ENCODE measurements around the gene RNF220. TPM values are rescaled to one million over a fixed set of nuclear protein-coding genes. Genes with fewer than 3 reads are reported as not detected.

Gene RNF220
- total and polyA plus RNA-seq, 2 donors from 2014 or later: 66.9 to 69.0 TPM

DNA sequence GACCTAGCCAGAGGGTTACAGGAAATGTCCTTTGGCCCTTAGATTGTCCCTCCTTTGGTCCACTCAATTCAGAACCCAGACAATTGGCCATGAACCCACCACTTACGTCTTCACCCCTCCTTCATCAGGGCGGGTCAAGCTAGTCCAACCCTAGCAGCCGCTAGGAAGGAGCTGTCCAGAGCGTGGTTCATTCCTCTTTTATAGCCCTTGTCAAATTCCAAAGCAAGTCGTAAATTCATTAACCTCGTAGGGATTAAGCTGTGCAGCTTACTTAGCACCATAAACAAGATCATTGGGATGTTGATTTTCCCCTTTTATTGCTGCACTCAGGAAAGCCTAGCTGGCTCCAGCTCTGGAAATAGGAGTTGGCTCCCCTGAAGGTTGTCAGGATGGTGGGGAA lies 179.1 kb downstream of the RNF220 start:
- H3K27ac ChIP-seq (ENCODE audit: low read depth in 2 of 2, low read length in 2 of 2): no peak overlapping the region
- no peak for FAIRE-seq
- DNase-seq: peak in 3 of 5 donors; percentile 46 to 89 (median 72)
- TF ChIP-seq, protein P1, sequence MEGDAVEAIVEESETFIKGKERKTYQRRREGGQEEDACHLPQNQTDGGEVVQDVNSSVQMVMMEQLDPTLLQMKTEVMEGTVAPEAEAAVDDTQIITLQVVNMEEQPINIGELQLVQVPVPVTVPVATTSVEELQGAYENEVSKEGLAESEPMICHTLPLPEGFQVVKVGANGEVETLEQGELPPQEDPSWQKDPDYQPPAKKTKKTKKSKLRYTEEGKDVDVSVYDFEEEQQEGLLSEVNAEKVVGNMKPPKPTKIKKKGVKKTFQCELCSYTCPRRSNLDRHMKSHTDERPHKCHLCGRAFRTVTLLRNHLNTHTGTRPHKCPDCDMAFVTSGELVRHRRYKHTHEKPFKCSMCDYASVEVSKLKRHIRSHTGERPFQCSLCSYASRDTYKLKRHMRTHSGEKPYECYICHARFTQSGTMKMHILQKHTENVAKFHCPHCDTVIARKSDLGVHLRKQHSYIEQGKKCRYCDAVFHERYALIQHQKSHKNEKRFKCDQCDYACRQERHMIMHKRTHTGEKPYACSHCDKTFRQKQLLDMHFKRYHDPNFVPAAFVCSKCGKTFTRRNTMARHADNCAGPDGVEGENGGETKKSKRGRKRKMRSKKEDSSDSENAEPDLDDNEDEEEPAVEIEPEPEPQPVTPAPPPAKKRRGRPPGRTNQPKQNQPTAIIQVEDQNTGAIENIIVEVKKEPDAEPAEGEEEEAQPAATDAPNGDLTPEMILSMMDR (IDR thresholded peaks at IDR 0.05; ENCODE audit: borderline replicate concordance, extremely low read depth, insufficient read depth): no peak
- no peak overlapping the region for H3K9ac ChIP-seq (ENCODE audit: low read length in 3 of 3)
- H3K27me3 ChIP-seq (ENCODE audit: control insufficient read depth, insufficient read depth, low read length): peaks cover 16% of the 10 kb centered on the region
- no peaks in the 10 kb centered on the region for H3K36me3 ChIP-seq (ENCODE audit: control insufficient read depth in 2 of 3, insufficient read depth in 3 of 3, low read length in 3 of 3)
- no peak overlapping the region for H3K4me3 ChIP-seq (ENCODE audit: low read length in 3 of 3)
- intact Hi-C loops (cut with DNase I): no loop called here
- no peaks in the 10 kb centered on the region for H3K9me3 ChIP-seq (ENCODE audit: control insufficient read depth in 2 of 3, insufficient read depth in 1 of 3, low read length in 3 of 3)
- peaks cover 0 to 3% (median 3%) of the 10 kb centered on the region in 3 donors for H3K4me1 ChIP-seq (ENCODE audit: control insufficient read depth in 2 of 3, insufficient read depth in 2 of 3, low read depth in 1 of 3, low read length in 3 of 3)

DNA sequence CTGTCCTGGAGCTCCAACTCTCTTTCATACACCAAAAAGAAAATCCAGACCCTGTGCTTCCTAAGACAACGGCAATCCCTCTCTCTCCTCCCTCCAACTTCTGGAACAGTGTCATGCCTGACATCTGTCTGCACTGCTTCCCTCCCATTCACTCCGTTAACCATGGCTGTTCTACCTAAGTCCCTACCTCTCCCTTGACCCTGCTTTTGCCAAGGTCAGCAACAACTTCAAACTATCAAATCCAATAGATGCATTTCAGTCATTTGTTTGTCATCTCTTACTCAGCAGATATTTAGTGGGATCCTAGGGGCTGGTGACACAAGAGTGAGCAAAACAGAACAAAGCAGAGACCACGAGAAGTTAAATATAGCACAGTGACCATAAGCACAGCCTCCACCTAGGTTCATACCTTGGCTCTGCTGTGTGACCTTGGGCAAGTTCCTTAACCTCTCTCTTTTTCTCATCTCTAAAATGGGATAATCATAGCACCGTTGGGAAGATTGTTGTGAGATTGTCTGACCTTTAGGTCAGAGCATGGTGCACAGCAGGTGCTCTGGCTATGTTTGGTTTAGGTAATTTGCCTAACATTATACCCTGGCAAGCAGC lies 180.4 kb downstream of the RNF220 start:
- Histone ChIP-seq H3K9me3 (ENCODE audit: control insufficient read depth in 2 of 3, insufficient read depth in 1 of 3, low read length in 3 of 3) (no peaks in the 10 kb centered on the region), H3K27ac (ENCODE audit: low read depth in 2 of 2, low read length in 2 of 2) (no peak overlapping the region), H3K4me1 (ENCODE audit: control insufficient read depth in 2 of 3, insufficient read depth in 2 of 3, low read depth in 1 of 3, low read length in 3 of 3) (peaks cover 0 to 3% (median 3%) of the 10 kb centered on the region in 3 donors), H3K36me3 (ENCODE audit: control insufficient read depth in 2 of 3, insufficient read depth in 3 of 3, low read length in 3 of 3) (no peaks in the 10 kb centered on the region), H3K27me3 (ENCODE audit: control insufficient read depth, insufficient read depth, low read length) (peaks cover 16% of the 10 kb centered on the region), H3K4me3 (ENCODE audit: low read length in 3 of 3) (no peak overlapping the region), H3K9ac (ENCODE audit: low read length in 3 of 3) (no peak overlapping the region)
- DNase-seq (no peak), FAIRE-seq (no peak)
- TF ChIP-seq, protein P1 (IDR thresholded peaks at IDR 0.05; ENCODE audit: borderline replicate concordance, extremely low read depth, insufficient read depth): no peak
- intact Hi-C loops (cut with DNase I): no loop called here

DNA sequence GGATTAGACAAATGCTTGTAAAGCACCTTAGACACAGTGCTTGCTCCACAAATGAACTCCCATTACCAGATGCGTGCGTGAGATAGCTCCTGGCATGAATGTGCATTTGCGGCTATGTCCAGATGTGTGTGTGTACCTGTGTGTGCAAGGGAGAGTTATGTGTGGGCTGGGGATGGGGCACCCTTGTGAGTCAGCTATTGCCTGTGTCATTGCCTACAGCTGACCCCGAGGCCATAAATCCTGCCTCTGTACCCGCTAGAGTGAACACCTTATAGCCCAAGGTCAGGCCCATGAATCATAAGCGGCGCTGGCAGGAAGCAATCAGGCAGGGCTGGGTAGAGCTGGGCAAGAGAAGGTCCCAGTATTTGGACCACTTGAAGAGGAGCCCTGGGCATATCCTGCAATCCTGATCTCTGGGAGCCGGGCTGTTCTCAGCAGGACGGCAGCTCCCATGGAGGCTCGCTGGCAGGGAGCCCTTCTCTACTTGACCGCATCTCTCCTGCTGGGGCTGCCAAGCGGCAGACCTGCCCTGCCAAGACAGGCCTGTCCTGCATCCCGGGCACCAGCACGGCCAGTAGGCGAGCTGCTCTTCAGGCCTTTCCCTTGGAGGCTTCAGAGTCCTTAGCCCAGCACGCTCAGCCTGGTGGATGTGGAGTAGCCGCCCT lies 182.9 kb downstream of the RNF220 start:
- DNase-seq (peak in 2 of 5 donors; percentile 26 to 43), FAIRE-seq (no peak)
- intact Hi-C loops (cut with DNase I): no loop called here
- Histone ChIP-seq H3K36me3 (ENCODE audit: control insufficient read depth in 2 of 3, insufficient read depth in 3 of 3, low read length in 3 of 3) (no peaks in the 10 kb centered on the region), H3K9me3 (ENCODE audit: control insufficient read depth in 2 of 3, insufficient read depth in 1 of 3, low read length in 3 of 3) (no peaks in the 10 kb centered on the region), H3K27me3 (ENCODE audit: control insufficient read depth, insufficient read depth, low read length) (peaks cover 16% of the 10 kb centered on the region), H3K4me3 (ENCODE audit: low read length in 3 of 3) (no peak overlapping the region), H3K9ac (ENCODE audit: low read length in 3 of 3) (no peak overlapping the region), H3K4me1 (ENCODE audit: control insufficient read depth in 2 of 3, insufficient read depth in 2 of 3, low read depth in 1 of 3, low read length in 3 of 3) (peaks cover 0 to 3% (median 3%) of the 10 kb centered on the region in 3 donors), H3K27ac (ENCODE audit: low read depth in 2 of 2, low read length in 2 of 2) (no peak overlapping the region)
- TF ChIP-seq, protein P1 (IDR thresholded peaks at IDR 0.05; ENCODE audit: borderline replicate concordance, extremely low read depth, insufficient read depth): no peak

All from kidney (tissue), 14 donors.